SK-N-SH (cell line): ENCODE results near the gene MKRN1. TPM values are rescaled to one million over a fixed set of nuclear protein-coding genes. Genes with fewer than 3 reads are reported as not detected.

Experiments used
- CTCF ChIA-PET: fragments of 300-600, 350-600 bp; formaldehyde crosslinking; extraction: SDS; loops from one replicate; lab custom pipeline; 2021; lab: Yijun Ruan, JAX
- POLR2A ChIA-PET: fragments of 350-600 bp; sonication (Branson Sonifier 250); formaldehyde crosslinking; extraction: SDS; loops from one replicate; lab custom pipeline; 2020; ENCODE audit warnings: antibody characterized with exemption, inconsistent platforms; lab: Yijun Ruan, JAX
- DNase-seq: peaks from one replicate; pipeline ENCODE4 v3.0.0; 2012
- H2AFZ ChIP-seq: fragments of 200-600 bp; sonication (generic); 2 replicates; pipeline ENCODE4 v1.8.1; 2016; ENCODE audit warnings: antibody characterized with exemption, mild to moderate bottlenecking, low read depth
- H3F3A ChIP-seq: fragments of 200-600 bp; sonication (generic); replicated peaks from 2 replicates; pipeline ENCODE3; 2016; ENCODE audit warnings: antibody characterized with exemption, mild to moderate bottlenecking; ENCODE audit not compliant: insufficient read depth
- H3K27ac ChIP-seq, 2 experiments: fragments of 200-500 bp in 1 of 2; fragments of 200-600 bp in 1 of 2; sonication (Bioruptor generic) in 1 of 2; sonication (generic), shearing (Covaris generic) in 1 of 2; 2 replicates each; pipeline versions ENCODE4 v1.5.1 to v1.6.1; 2014 to 2016; ENCODE audit warnings: low read depth in 2 of 2, inconsistent platforms in 1 of 2, low read length in 1 of 2, mild to moderate bottlenecking in 1 of 2, mixed read lengths in 1 of 2
- H3K27me3 ChIP-seq: fragments of 200-600 bp; sonication (generic), shearing (Covaris generic); 2 replicates; pipeline ENCODE4 v1.6.1; 2016; ENCODE audit warnings: mixed run types; ENCODE audit not compliant: insufficient read depth
- H3K36me3 ChIP-seq, 2 experiments: fragments of 200-500 bp in 1 of 2; fragments of 200-600 bp in 1 of 2; sonication (Bioruptor generic) in 1 of 2; sonication (generic) in 1 of 2; replicated peaks in 1 of 2; 2 replicates each; pipeline versions ENCODE3 to v1.5.1; 2014 to 2016; ENCODE audit warnings: low read length in 1 of 2, mild to moderate bottlenecking in 1 of 2; ENCODE audit not compliant: insufficient read depth in 2 of 2, control insufficient read depth in 1 of 2
- H3K4me1 ChIP-seq, 2 experiments: fragments of 200-500 bp in 1 of 2; fragments of 200-600 bp in 1 of 2; sonication (Bioruptor generic) in 1 of 2; sonication (generic), shearing (Covaris generic) in 1 of 2; 2 replicates each; pipeline versions ENCODE4 v1.5.1 to v1.6.1; 2014 to 2016; ENCODE audit warnings: low read depth in 1 of 2, low read length in 1 of 2, mixed run types in 1 of 2; ENCODE audit not compliant: insufficient read depth in 2 of 2, control insufficient read depth in 1 of 2
- H3K4me2 ChIP-seq: fragments of 200-600 bp; sonication (generic), shearing (Covaris generic); 2 replicates; pipeline ENCODE4 v1.6.1; 2017; ENCODE audit warnings: mixed run types
- H3K4me3 ChIP-seq, 2 experiments: fragments of 200-500 bp in 1 of 2; fragments of 200-600 bp in 1 of 2; sonication (Bioruptor generic) in 1 of 2; sonication (generic), shearing (Covaris generic) in 1 of 2; 2 replicates each; pipeline versions ENCODE4 v1.5.1 to v1.8.1; 2014 to 2016; ENCODE audit warnings: low read depth in 2 of 2, inconsistent platforms in 1 of 2, low read length in 1 of 2, mild to moderate bottlenecking in 1 of 2, mixed read lengths in 1 of 2, moderate library complexity in 1 of 2
- H3K79me2 ChIP-seq: fragments of 200-600 bp; sonication (generic); 2 replicates; pipeline ENCODE4 v1.8.1; 2017; ENCODE audit warnings: mild to moderate bottlenecking; ENCODE audit not compliant: insufficient read depth
- H3K9ac ChIP-seq: fragments of 200-600 bp; sonication (generic); 2 replicates; pipeline ENCODE4 v1.6.1; 2017; ENCODE audit warnings: mixed run types
- H3K9me2 ChIP-seq: fragments of 200-600 bp; sonication (generic); 2 replicates; pipeline ENCODE4 v1.6.1; 2017; ENCODE audit warnings: mixed run types
- H3K9me3 ChIP-seq: fragments of 200-600 bp; sonication (generic); 2 replicates; pipeline ENCODE4 v1.6.1; 2017; ENCODE audit warnings: mixed run types, mild to moderate bottlenecking, moderate library complexity
- H4K20me1 ChIP-seq: fragments of 200-600 bp; sonication (generic); 2 replicates; pipeline ENCODE4 v1.6.1; 2017; ENCODE audit warnings: mild to moderate bottlenecking, mixed run types; ENCODE audit not compliant: insufficient read depth
- CTCF ChIP-seq: fragments of 200-600 bp; sonication (generic); IDR thresholded peaks from 2 replicates; pipeline ENCODE4 v1.6.1; 2017; ENCODE audit warnings: antibody characterized with exemption, mild to moderate bottlenecking, moderate library complexity
- ELF1 ChIP-seq: IDR thresholded peaks from 2 replicates; pipeline ENCODE4 v1.4.0; 2012
- FOSL2 ChIP-seq: IDR thresholded peaks from 2 replicates; pipeline ENCODE4 v1.4.0; 2012; ENCODE audit warnings: low read depth, mild to moderate bottlenecking, moderate library complexity, borderline replicate concordance
- FOXM1 ChIP-seq: IDR thresholded peaks from 2 replicates; pipeline ENCODE4 v1.4.0; 2012; ENCODE audit warnings: low read depth, mild to moderate bottlenecking
- IRF3 ChIP-seq: fragments of 150-350 bp; IDR thresholded peaks from 2 replicates; pipeline ENCODE4 v1.6.1; 2016; ENCODE audit warnings: mild to moderate bottlenecking, low read depth, low read length
- MAX ChIP-seq: IDR thresholded peaks from 2 replicates; pipeline ENCODE4 v1.4.0; 2012; ENCODE audit warnings: low read depth
- MXI1 ChIP-seq: IDR thresholded peaks from 2 replicates; pipeline ENCODE4 v1.6.1; 2012; ENCODE audit warnings: mild to moderate bottlenecking, low read depth, low read length, improper control_type of control experiment
- NFIC ChIP-seq: IDR thresholded peaks from 2 replicates; pipeline ENCODE4 v1.4.0; 2012; ENCODE audit warnings: borderline replicate concordance
- NRF1 ChIP-seq: IDR thresholded peaks from 2 replicates; pipeline ENCODE4 v1.6.1; 2012; ENCODE audit warnings: low read depth, mild to moderate bottlenecking, low read length
- POLR2AphosphoS5 ChIP-seq: IDR thresholded peaks from 2 replicates; pipeline ENCODE4 v1.6.1; 2012; ENCODE audit warnings: low read depth, low read length
- REST ChIP-seq: IDR thresholded peaks from 2 replicates; pipeline ENCODE4 v1.6.1; 2012; ENCODE audit warnings: mild to moderate bottlenecking, low read depth, low read length, moderate library complexity
- RFX5 ChIP-seq: IDR thresholded peaks from 2 replicates; pipeline ENCODE4 v1.6.1; 2012; ENCODE audit warnings: mild to moderate bottlenecking, improper control_type of control experiment, low read length
- SMC3 ChIP-seq: IDR thresholded peaks from 2 replicates; pipeline ENCODE4 v1.6.1; 2012; ENCODE audit warnings: low read depth, low read length, improper control_type of control experiment
- USF1 ChIP-seq: IDR thresholded peaks from 2 replicates; pipeline ENCODE4 v1.4.0; 2012; ENCODE audit warnings: low read depth, borderline replicate concordance
- WGBS: methylation state at CpG from one replicate; pipeline ENCODE4 v1.1.6; 2017; ENCODE audit warnings: low lambda C conversion rate; 5-methylcytosine and 5-hydroxymethylcytosine counted together
- polyA plus RNA-seq, 3 experiments: library from polyadenylated mRNA; depleted of rRNA; stranded (reverse); fragments of >200 nt; gene quantifications; 2 replicates each; pipeline ENCODE4 v1.2.3, GENCODE V29; 2012
- TF ChIP-seq, protein P1 (sequence below): fragments of 150-350 bp; IDR thresholded peaks from 2 replicates; pipeline ENCODE4 v1.6.1; 2017; ENCODE audit warnings: antibody characterized with exemption, low read length, low read depth, borderline replicate concordance

Gene MKRN1
- polyA plus RNA-seq, 1 of the 3 experiments (the other 2 are of a cell fraction): 53.5 TPM

- no peaks in the 10 kb centered on the region for H3K9me2 ChIP-seq
- WGBS: 72% methylated on average over 14 of the region's 14 CpGs
- POLR2A ChIA-PET: no interaction called here
- H3K36me3 ChIP-seq: no peaks in the 10 kb centered on the region
- H3K79me2 ChIP-seq: no peaks in the 10 kb centered on the region
- DNase-seq: no peak
- no peak overlapping the region for H3K4me2 ChIP-seq
- H3K4me3 ChIP-seq: no peak overlapping the region
- CTCF ChIA-PET: interaction anchor here (0.9 to 1.5 kb wide), 5 partner anchors 17 to 162 kb away, joined by 3 to 4 read pairs (median 3); no protein-coding TSS in a partner anchor
- H3K4me1 ChIP-seq: no peaks in the 10 kb centered on the region
- H4K20me1 ChIP-seq: no peaks in the 10 kb centered on the region
- no peaks in the 10 kb centered on the region for H3K9me3 ChIP-seq
- H3K9ac ChIP-seq: no peak overlapping the region
- no peak overlapping the region for H2AFZ ChIP-seq
- H3K27me3 ChIP-seq: peaks cover 8% of the 10 kb centered on the region; the same call in 1 of the 2 replicates
- TF ChIP-seq SMC3 (no peak), NFIC (no peak), FOSL2 (no peak), IRF3 (no peak), FOXM1 (no peak), USF1 (0 out of 2 replicates have a peak, but pooled peaks have one; percentile 10)
- no peaks in the 10 kb centered on the region for H3F3A ChIP-seq
- H3K27ac ChIP-seq: no peak overlapping the region
These were observed 6.4 kb upstream of the MKRN1 start for GRCh38 chr7:140485500-140486265.

- 65% methylated on average over 5 of the region's 5 CpGs for WGBS
- no peaks in the 10 kb centered on the region for H3K36me3 ChIP-seq
- H2AFZ ChIP-seq: no peak overlapping the region
- TF ChIP-seq MXI1: no peak
- no peak for TF ChIP-seq NRF1
- no peak for TF ChIP-seq MAX
- TF ChIP-seq ELF1: no peak
- TF ChIP-seq REST: no peak
- no peak for TF ChIP-seq RFX5
- TF ChIP-seq FOXM1: no peak
- TF ChIP-seq POLR2AphosphoS5: no peak
- TF ChIP-seq, protein P1, sequence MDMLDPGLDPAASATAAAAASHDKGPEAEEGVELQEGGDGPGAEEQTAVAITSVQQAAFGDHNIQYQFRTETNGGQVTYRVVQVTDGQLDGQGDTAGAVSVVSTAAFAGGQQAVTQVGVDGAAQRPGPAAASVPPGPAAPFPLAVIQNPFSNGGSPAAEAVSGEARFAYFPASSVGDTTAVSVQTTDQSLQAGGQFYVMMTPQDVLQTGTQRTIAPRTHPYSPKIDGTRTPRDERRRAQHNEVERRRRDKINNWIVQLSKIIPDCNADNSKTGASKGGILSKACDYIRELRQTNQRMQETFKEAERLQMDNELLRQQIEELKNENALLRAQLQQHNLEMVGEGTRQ: no peak
- no peak for TF ChIP-seq IRF3
- TF ChIP-seq CTCF: no peak
- H3K4me2 ChIP-seq: no peak overlapping the region
- peaks cover 1% of the 10 kb centered on the region for H3F3A ChIP-seq
- no peaks in the 10 kb centered on the region for H4K20me1 ChIP-seq
- no peak overlapping the region for H3K27ac ChIP-seq
- ChIA-PET POLR2A (no interaction called here), CTCF (interaction anchor here (0.9 to 1.5 kb wide), 2 partner anchors 29 to 162 kb away, joined by 3 to 4 read pairs; no protein-coding TSS in a partner anchor)
- H3K4me1 ChIP-seq: no peaks in the 10 kb centered on the region
- peaks cover 8% of the 10 kb centered on the region; the same call in 1 of the 2 replicates for H3K27me3 ChIP-seq
- H3K9me2 ChIP-seq: no peaks in the 10 kb centered on the region
- no peak for DNase-seq
- H3K79me2 ChIP-seq: no peaks in the 10 kb centered on the region
- no peak overlapping the region for H3K9ac ChIP-seq
- no peak overlapping the region for H3K4me3 ChIP-seq
- no peaks in the 10 kb centered on the region for H3K9me3 ChIP-seq
These were observed 5.7 kb upstream of the MKRN1 start for GRCh38 chr7:140484951-140485499.
